ENCODE measurements around the gene DAZL. TPM values are rescaled to one million over a fixed set of nuclear protein-coding genes. Genes with fewer than 3 reads are reported as not detected.

DAZL gene
- total RNA-seq, 1 experiment from 2014 or later: not detected

GRCh38 chr3:16552757-16553156 is 52.5 kb downstream of the DAZL start:
- Histone ChIP-seq H3K36me3 (ENCODE audit: control insufficient read depth, insufficient read depth, low read length) (no peaks in the 10 kb centered on the region), H3K27me3 (ENCODE audit: control insufficient read depth, insufficient read depth, low read length) (no peaks in the 10 kb centered on the region), H3K4me3 (ENCODE audit: low read depth in 2 of 2, low read length in 2 of 2) (no peak overlapping the region), H3K9me3 (ENCODE audit: control insufficient read depth, insufficient read depth, low read depth, low read length) (no peaks in the 10 kb centered on the region), H3K4me1 (ENCODE audit: control insufficient read depth, insufficient read depth, low read length) (no peaks in the 10 kb centered on the region; the same call in 1 of the 2 replicates), H3K27ac (ENCODE audit: low read length) (no peak overlapping the region)
- POLR2A ChIA-PET: no interaction called here
- no peak for ATAC-seq
- BruUV-seq (replicated peaks): no TSS peak
- TF ChIP-seq SIN3A (IDR thresholded peaks at IDR 0.05; ENCODE audit: borderline replicate concordance, insufficient read depth, low read depth, low read length) (no peak), CTCF (IDR thresholded peaks at IDR 0.05) (no peak), REST (IDR thresholded peaks at IDR 0.05; ENCODE audit: insufficient read depth in 1 of 2, low read depth in 2 of 2, low read length in 1 of 2) (no peak), POLR2AphosphoS5 (IDR thresholded peaks at IDR 0.05; ENCODE audit: low read depth, low read length) (no peak), TCF7L2 (IDR thresholded peaks at IDR 0.05; ENCODE audit: low read depth, low read length) (no peak)
- DNase-seq (ENCODE audit: low read depth, low spot score): no peak
- intact Hi-C loops (cut with micrococcal nuclease; ENCODE audit: unreplicated experiment): loop anchor here (5.0 kb wide), 1 partner anchor 285 kb away; the partner anchor contains the start of gene OXNAD1
- in situ Hi-C loops (cut with HindIII; ENCODE audit: low pct_unique_long_range_greater_than_20kb, low sequenced_read_pairs): no loop called here
- CTCF ChIA-PET: no interaction called here

- TF ChIP-seq TCF7L2 (IDR thresholded peaks at IDR 0.05; ENCODE audit: low read depth, low read length): no peak
- intact Hi-C loops (cut with micrococcal nuclease; ENCODE audit: unreplicated experiment): loop anchor here (5.0 kb wide), 1 partner anchor 284 kb away; the partner anchor contains the start of gene OXNAD1
- Histone ChIP-seq H3K4me1 (ENCODE audit: control insufficient read depth, insufficient read depth, low read length) (no peaks in the 10 kb centered on the region; the same call in 1 of the 2 replicates), H3K9me3 (ENCODE audit: control insufficient read depth, insufficient read depth, low read depth, low read length) (no peaks in the 10 kb centered on the region), H3K36me3 (ENCODE audit: control insufficient read depth, insufficient read depth, low read length) (no peaks in the 10 kb centered on the region), H3K27me3 (ENCODE audit: control insufficient read depth, insufficient read depth, low read length) (no peaks in the 10 kb centered on the region), H3K27ac (ENCODE audit: low read length) (peak overlapping the region; percentile 77; the same call in 1 of the 2 replicates), H3K4me3 (ENCODE audit: low read depth in 2 of 2, low read length in 2 of 2) (no peak overlapping the region)
- ATAC-seq: no peak
- ChIA-PET CTCF (interaction anchor here (0.7 to 1.3 kb wide), 2 partner anchors 261 to 1003 kb away, joined by 4 to 11 read pairs; no protein-coding TSS in a partner anchor), POLR2A (no interaction called here)
- BruUV-seq (replicated peaks): no TSS peak
- in situ Hi-C loops (cut with HindIII; ENCODE audit: low pct_unique_long_range_greater_than_20kb, low sequenced_read_pairs): no loop called here
- no peak for DNase-seq (ENCODE audit: low read depth, low spot score)
Observed at GRCh38 chr3:16551342-16551976, 53.8 kb downstream of the DAZL start.

All from Panc1 (cell line).